ENCODE data around the gene TMEM178B. TPM values are rescaled to one million over a fixed set of nuclear protein-coding genes. Genes with fewer than 3 reads are reported as not detected.

Gene TMEM178B
- total and polyA plus RNA-seq, 2 donors (not counting 1 experiment from before 2014, with no cell fraction given): 0.28 to 0.96 TPM

DNA sequence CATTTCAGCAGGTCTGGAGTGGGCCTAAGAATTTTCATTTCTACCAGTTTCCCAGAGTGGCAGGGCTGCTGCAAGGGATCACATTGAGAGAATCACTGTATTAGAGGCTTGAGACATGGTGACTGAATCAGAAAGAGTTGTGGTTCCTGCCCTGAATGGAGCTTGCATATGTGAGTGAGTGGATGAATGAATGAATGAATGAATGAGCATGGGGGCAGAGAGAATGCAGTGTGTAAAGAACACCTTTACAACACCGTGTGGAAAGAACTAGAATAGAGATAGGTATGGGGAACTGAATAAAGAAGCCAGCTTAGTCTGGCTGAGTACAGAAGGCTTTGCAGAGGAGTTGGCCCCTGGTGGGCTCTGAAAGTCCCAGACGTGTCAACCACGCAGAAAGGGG is 334.6 kb downstream of the TMEM178B start:
- H3K4me3 Mint-ChIP-seq: no peak overlapping the region
- Histone ChIP-seq H3K79me2 (ENCODE audit: control insufficient read depth, insufficient read depth, low read length) (no peaks in the 10 kb centered on the region), H3K4me2 (replicated peaks; ENCODE audit: low read depth, low read length, poor library complexity, severe bottlenecking) (no peak overlapping the region), H3K36me3 (replicated peaks in 1 of 2; ENCODE audit: control extremely low read depth in 1 of 2, control insufficient read depth in 1 of 2, extremely low read depth in 1 of 2, insufficient read depth in 2 of 2, low read length in 1 of 2) (no peaks in the 10 kb centered on the region), H3K9me3 (ENCODE audit: control extremely low read depth in 1 of 3, control insufficient read depth in 2 of 3, insufficient read depth in 1 of 3, low read length in 2 of 3) (no peaks in the 10 kb centered on the region), H3K9ac (ENCODE audit: low read length) (no peak overlapping the region), H3K4me1 (ENCODE audit: control insufficient read depth in 2 of 2, insufficient read depth in 2 of 2, low read length in 2 of 2) (no peaks in the 10 kb centered on the region), H2AFZ (ENCODE audit: insufficient read depth, low read depth, low read length, poor library complexity, severe bottlenecking) (no peak overlapping the region), H3K4me3 (ENCODE audit: control extremely low read depth in 1 of 5, extremely low read depth in 1 of 5, insufficient read depth in 1 of 5, low read depth in 2 of 5, low read length in 4 of 5) (no peak overlapping the region), H3K27me3 (replicated peaks in 1 of 4; ENCODE audit: control extremely low read depth in 1 of 4, control insufficient read depth in 3 of 4, insufficient read depth in 4 of 4, low read length in 3 of 4) (no peaks in the 10 kb centered on the region), H3K27ac (ENCODE audit: low read length in 2 of 2) (no peak overlapping the region), H4K20me1 (ENCODE audit: control insufficient read depth, insufficient read depth, low read length, poor library complexity, severe bottlenecking) (no peaks in the 10 kb centered on the region)
- ATAC-seq (ENCODE audit: low read depth) (no peak), DNase-seq (no peak)
- no peaks in the 10 kb centered on the region for H3K4me1 Mint-ChIP-seq
- H3K9me3 Mint-ChIP-seq (ENCODE audit: insufficient read depth): no peaks in the 10 kb centered on the region
- CTCF ChIA-PET: no interaction called here
- TF ChIP-seq, protein P1, sequence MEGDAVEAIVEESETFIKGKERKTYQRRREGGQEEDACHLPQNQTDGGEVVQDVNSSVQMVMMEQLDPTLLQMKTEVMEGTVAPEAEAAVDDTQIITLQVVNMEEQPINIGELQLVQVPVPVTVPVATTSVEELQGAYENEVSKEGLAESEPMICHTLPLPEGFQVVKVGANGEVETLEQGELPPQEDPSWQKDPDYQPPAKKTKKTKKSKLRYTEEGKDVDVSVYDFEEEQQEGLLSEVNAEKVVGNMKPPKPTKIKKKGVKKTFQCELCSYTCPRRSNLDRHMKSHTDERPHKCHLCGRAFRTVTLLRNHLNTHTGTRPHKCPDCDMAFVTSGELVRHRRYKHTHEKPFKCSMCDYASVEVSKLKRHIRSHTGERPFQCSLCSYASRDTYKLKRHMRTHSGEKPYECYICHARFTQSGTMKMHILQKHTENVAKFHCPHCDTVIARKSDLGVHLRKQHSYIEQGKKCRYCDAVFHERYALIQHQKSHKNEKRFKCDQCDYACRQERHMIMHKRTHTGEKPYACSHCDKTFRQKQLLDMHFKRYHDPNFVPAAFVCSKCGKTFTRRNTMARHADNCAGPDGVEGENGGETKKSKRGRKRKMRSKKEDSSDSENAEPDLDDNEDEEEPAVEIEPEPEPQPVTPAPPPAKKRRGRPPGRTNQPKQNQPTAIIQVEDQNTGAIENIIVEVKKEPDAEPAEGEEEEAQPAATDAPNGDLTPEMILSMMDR (IDR thresholded peaks at IDR 0.05): no peak
- no peak for TF ChIP-seq EZH2 (IDR thresholded peaks at IDR 0.05; ENCODE audit: borderline replicate concordance, insufficient read depth, low read depth, low read length, poor library complexity, severe bottlenecking)
- no peak overlapping the region for H3K27ac Mint-ChIP-seq
- POLR2A ChIA-PET: no interaction called here
- intact Hi-C loops (cut with micrococcal nuclease): no loop called here
- WGBS (ENCODE audit: insufficient coverage): 65% methylated on average over 3 of the region's 3 CpGs
- H3K27me3 Mint-ChIP-seq: peaks cover 18% of the 10 kb centered on the region

DNA sequence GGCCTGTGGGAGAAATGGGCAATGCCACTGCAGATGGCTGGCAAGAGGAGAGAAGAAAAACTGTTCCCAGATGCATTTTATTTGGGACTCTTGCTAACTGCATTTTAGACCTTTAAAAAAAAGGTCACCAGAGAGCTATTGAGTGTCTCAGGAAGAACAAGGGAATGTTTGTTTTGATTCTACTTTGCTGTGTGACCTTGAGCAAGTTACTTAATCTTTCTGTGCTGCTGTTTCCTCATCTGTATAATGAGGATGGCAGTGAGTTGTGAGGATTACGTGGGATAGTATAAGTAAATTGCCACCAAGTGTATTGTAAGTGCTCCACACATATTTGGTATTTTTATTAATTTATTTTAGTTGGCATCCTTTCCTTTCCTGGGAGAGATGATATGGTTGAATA is 335.4 kb downstream of the TMEM178B start:
- H3K27me3 ChIP-seq (replicated peaks in 1 of 4; ENCODE audit: control extremely low read depth in 1 of 4, control insufficient read depth in 3 of 4, insufficient read depth in 4 of 4, low read length in 3 of 4): no peaks in the 10 kb centered on the region
- H3K27ac ChIP-seq (ENCODE audit: low read length in 2 of 2): no peak overlapping the region
- H3K27me3 Mint-ChIP-seq: peaks cover 18% of the 10 kb centered on the region
- CTCF ChIA-PET: no interaction called here
- H3K4me3 Mint-ChIP-seq: no peak overlapping the region
- H3K36me3 ChIP-seq (replicated peaks in 1 of 2; ENCODE audit: control extremely low read depth in 1 of 2, control insufficient read depth in 1 of 2, extremely low read depth in 1 of 2, insufficient read depth in 2 of 2, low read length in 1 of 2): no peaks in the 10 kb centered on the region
- no peaks in the 10 kb centered on the region for H4K20me1 ChIP-seq (ENCODE audit: control insufficient read depth, insufficient read depth, low read length, poor library complexity, severe bottlenecking)
- no peaks in the 10 kb centered on the region for H3K4me1 ChIP-seq (ENCODE audit: control insufficient read depth in 2 of 2, insufficient read depth in 2 of 2, low read length in 2 of 2)
- H2AFZ ChIP-seq (ENCODE audit: insufficient read depth, low read depth, low read length, poor library complexity, severe bottlenecking): no peak overlapping the region
- H3K9ac ChIP-seq (ENCODE audit: low read length): no peak overlapping the region
- WGBS (ENCODE audit: insufficient coverage): no CpG with 5 or more reads among the region's 1 CpG
- no peaks in the 10 kb centered on the region for H3K9me3 ChIP-seq (ENCODE audit: control extremely low read depth in 1 of 3, control insufficient read depth in 2 of 3, insufficient read depth in 1 of 3, low read length in 2 of 3)
- H3K79me2 ChIP-seq (ENCODE audit: control insufficient read depth, insufficient read depth, low read length): no peaks in the 10 kb centered on the region
- POLR2A ChIA-PET: no interaction called here
- H3K27ac Mint-ChIP-seq: no peak overlapping the region
- intact Hi-C loops (cut with micrococcal nuclease): no loop called here
- no peak overlapping the region for H3K4me3 ChIP-seq (ENCODE audit: control extremely low read depth in 1 of 5, extremely low read depth in 1 of 5, insufficient read depth in 1 of 5, low read depth in 2 of 5, low read length in 4 of 5)
- no peak for TF ChIP-seq EZH2 (IDR thresholded peaks at IDR 0.05; ENCODE audit: borderline replicate concordance, insufficient read depth, low read depth, low read length, poor library complexity, severe bottlenecking)
- TF ChIP-seq, protein P1 (IDR thresholded peaks at IDR 0.05): no peak
- no peaks in the 10 kb centered on the region for H3K9me3 Mint-ChIP-seq (ENCODE audit: insufficient read depth)
- no peak for ATAC-seq (ENCODE audit: low read depth)
- no peak overlapping the region for H3K4me2 ChIP-seq (replicated peaks; ENCODE audit: low read depth, low read length, poor library complexity, severe bottlenecking)
- no peak for DNase-seq
- H3K4me1 Mint-ChIP-seq: no peaks in the 10 kb centered on the region

Data from B cell (primary cell).